IMR-90 (cell line): ENCODE data around the gene ITIH4. TPM values are rescaled to one million over a fixed set of nuclear protein-coding genes. Genes with fewer than 3 reads are reported as not detected.

Experiments
- ATAC-seq: fragments of 200-7000 bp; cut with Tn5 transposase; 2 replicates; pipeline ENCODE4 v1.9.1; 2020; ENCODE audit warnings: low read depth, mild to moderate bottlenecking, moderate library complexity
- BruUV-seq: library from RNA; stranded (reverse); fragments of 400-500 nt; replicated peaks from 2 replicates; lab custom pipeline; 2021; lab: Mats Ljungman, UMichigan
- CTCF ChIA-PET: fragments of 300-600 bp; formaldehyde crosslinking; extraction: SDS; loops from one replicate; lab custom pipeline; 2021; ENCODE audit warnings: antibody characterized with exemption; lab: Yijun Ruan, JAX
- POLR2A ChIA-PET: fragments of 300-600 bp; sonication (Branson Sonifier 250); formaldehyde crosslinking; loops from one replicate; lab custom pipeline; 2022; ENCODE audit warnings: antibody characterized with exemption; ENCODE audit not compliant: unreplicated experiment; lab: Charles Lee
- DNase-seq: peaks from one replicate; pipeline ENCODE4 v3.0.0; 2013
- H2AFZ ChIP-seq: replicated peaks from 2 replicates; pipeline ENCODE3; 2013; ENCODE audit warnings: low read length, mild to moderate bottlenecking; ENCODE audit not compliant: poor library complexity
- H2AK5ac ChIP-seq: 2 replicates; pipeline ENCODE4 v1.6.1; 2013; ENCODE audit warnings: low read depth, low read length, inconsistent platforms
- H2AK9ac ChIP-seq: replicated peaks from 2 replicates; pipeline ENCODE3; 2013; ENCODE audit warnings: mild to moderate bottlenecking, low read depth, low read length, moderate library complexity; ENCODE audit not compliant: poor library complexity
- H2BK120ac ChIP-seq: 2 replicates; pipeline ENCODE4 v1.6.1; 2013; ENCODE audit warnings: low read depth, low read length, inconsistent platforms
- H2BK15ac ChIP-seq: 3 replicates; pipeline ENCODE4 v1.6.1; 2013; ENCODE audit warnings: low read depth, low read length, inconsistent platforms
- H2BK20ac ChIP-seq: 2 replicates; pipeline ENCODE4 v1.6.1; 2013; ENCODE audit warnings: low read depth, mild to moderate bottlenecking, inconsistent platforms, low read length, moderate library complexity
- H2BK5ac ChIP-seq: 2 replicates; pipeline ENCODE4 v1.6.1; 2013; ENCODE audit warnings: mild to moderate bottlenecking, low read depth, low read length, inconsistent platforms; ENCODE audit not compliant: poor library complexity, severe bottlenecking
- H3K14ac ChIP-seq: replicated peaks from 2 replicates; pipeline ENCODE4 v1.6.1; 2013; ENCODE audit warnings: low read depth, low read length, inconsistent platforms
- H3K18ac ChIP-seq: 2 replicates; pipeline ENCODE4 v1.6.1; 2013; ENCODE audit warnings: low read depth, low read length, control low read depth
- H3K23ac ChIP-seq: 2 replicates; pipeline ENCODE4 v1.6.1; 2013; ENCODE audit warnings: low read depth, low read length, inconsistent platforms
- H3K27ac ChIP-seq: 2 replicates; pipeline ENCODE4 v1.5.1; 2013; ENCODE audit warnings: mild to moderate bottlenecking, control low read depth, low read length; ENCODE audit not compliant: insufficient read depth
- H3K27me3 ChIP-seq: 2 replicates; pipeline ENCODE4 v1.6.1; 2013; ENCODE audit warnings: low read length; ENCODE audit not compliant: control insufficient read depth, insufficient read depth
- H3K36me3 ChIP-seq: 2 replicates; pipeline ENCODE4 v1.6.1; 2013; ENCODE audit warnings: low read length, mixed read lengths; ENCODE audit not compliant: control insufficient read depth, insufficient read depth
- H3K4ac ChIP-seq: 2 replicates; pipeline ENCODE4 v1.6.1; 2013; ENCODE audit warnings: low read depth, low read length, inconsistent platforms
- H3K4me1 ChIP-seq: 2 replicates; pipeline ENCODE4 v1.6.1; 2013; ENCODE audit warnings: low read length, mixed read lengths; ENCODE audit not compliant: control insufficient read depth, insufficient read depth
- H3K4me2 ChIP-seq: 2 replicates; pipeline ENCODE4 v1.6.1; 2013; ENCODE audit warnings: low read depth, mild to moderate bottlenecking, control low read depth, low read length, moderate library complexity
- H3K4me3 ChIP-seq: 2 replicates; pipeline ENCODE4 v1.5.1; 2013; ENCODE audit warnings: low read depth, mild to moderate bottlenecking, control low read depth, low read length, moderate library complexity; ENCODE audit not compliant: insufficient read depth
- H3K56ac ChIP-seq: 2 replicates; pipeline ENCODE4 v1.6.1; 2013; ENCODE audit warnings: low read length, inconsistent platforms; ENCODE audit not compliant: insufficient read depth; ENCODE audit errors: extremely low read depth
- H3K79me1 ChIP-seq, 2 experiments: 2 replicates each; pipeline ENCODE4 v1.6.1; 2013; ENCODE audit warnings: low read length in 2 of 2, inconsistent platforms in 1 of 2, low read depth in 1 of 2
- H3K9ac ChIP-seq: 2 replicates; pipeline ENCODE4 v1.6.1; 2013; ENCODE audit warnings: low read depth, low read length, control low read depth
- H3K9me1 ChIP-seq: 2 replicates; pipeline ENCODE4 v1.6.1; 2013; ENCODE audit warnings: low read length, inconsistent platforms; ENCODE audit not compliant: insufficient read depth
- H3K9me3 ChIP-seq: 2 replicates; pipeline ENCODE4 v1.6.1; 2013; ENCODE audit warnings: low read length; ENCODE audit not compliant: control insufficient read depth, insufficient read depth
- H4K20me1 ChIP-seq: 2 replicates; pipeline ENCODE4 v1.6.1; 2013; ENCODE audit warnings: low read length, inconsistent platforms; ENCODE audit not compliant: insufficient read depth
- H4K5ac ChIP-seq: 2 replicates; pipeline ENCODE4 v1.6.1; 2013; ENCODE audit warnings: mild to moderate bottlenecking, low read depth, low read length, control low read depth
- H4K8ac ChIP-seq, 2 experiments: 2 replicates each; pipeline ENCODE4 v1.6.1; 2013; ENCODE audit warnings: low read depth in 2 of 2, low read length in 2 of 2, control low read depth in 1 of 2, inconsistent platforms in 1 of 2
- H4K91ac ChIP-seq: 2 replicates; pipeline ENCODE4 v1.6.1; 2013; ENCODE audit warnings: low read depth, low read length, inconsistent platforms; ENCODE audit not compliant: insufficient read depth
- BHLHE40 ChIP-seq: fragments of 150-350 bp; IDR thresholded peaks from 2 replicates; pipeline ENCODE4 v1.6.1; 2016; ENCODE audit warnings: mild to moderate bottlenecking, low read depth, low read length
- CEBPB ChIP-seq: IDR thresholded peaks from 2 replicates; pipeline ENCODE4 v1.6.1; 2012; ENCODE audit warnings: low read depth, low read length, improper control_type of control experiment
- CHD1 ChIP-seq: IDR thresholded peaks from 2 replicates; pipeline ENCODE4 v1.6.1; 2012; ENCODE audit warnings: low read depth, low read length, improper control_type of control experiment
- FOS ChIP-seq: fragments of 150-350 bp; IDR thresholded peaks from 2 replicates; pipeline ENCODE4 v1.6.1; 2016; ENCODE audit warnings: low read depth, low read length
- MAFK ChIP-seq: IDR thresholded peaks from 2 replicates; pipeline ENCODE4 v1.6.1; 2012; ENCODE audit warnings: low read depth, low read length, improper control_type of control experiment
- MAZ ChIP-seq: IDR thresholded peaks from 2 replicates; pipeline ENCODE4 v1.6.1; 2012; ENCODE audit warnings: low read depth, mild to moderate bottlenecking, low read length, improper control_type of control experiment, moderate library complexity, borderline replicate concordance
- MXI1 ChIP-seq: IDR thresholded peaks from 2 replicates; pipeline ENCODE4 v1.6.1; 2012; ENCODE audit warnings: low read depth, mild to moderate bottlenecking, low read length, moderate library complexity, borderline replicate concordance
- NFE2L2 ChIP-seq: fragments of 150-350 bp; IDR thresholded peaks from 2 replicates; pipeline ENCODE4 v1.6.1; 2016; ENCODE audit warnings: low read depth, mild to moderate bottlenecking, low read length
- POLR2A ChIP-seq: IDR thresholded peaks from 2 replicates; pipeline ENCODE4 v1.6.1; 2012; ENCODE audit warnings: mild to moderate bottlenecking, low read depth, low read length
- RAD21 ChIP-seq: IDR thresholded peaks from 2 replicates; pipeline ENCODE4 v1.6.1; 2012; ENCODE audit warnings: low read length, improper control_type of control experiment
- RCOR1 ChIP-seq: IDR thresholded peaks from 2 replicates; pipeline ENCODE4 v1.6.1; 2012; ENCODE audit warnings: mild to moderate bottlenecking, low read length, improper control_type of control experiment; ENCODE audit not compliant: insufficient replicate concordance
- RFX5 ChIP-seq: IDR thresholded peaks from 2 replicates; pipeline ENCODE4 v1.8.0; 2012; ENCODE audit warnings: low read depth, mild to moderate bottlenecking, low read length, moderate library complexity
- SMC3 ChIP-seq: fragments of 150-350 bp; IDR thresholded peaks from 2 replicates; pipeline ENCODE4 v1.6.1; 2016; ENCODE audit warnings: low read depth, mild to moderate bottlenecking, antibody characterized with exemption, low read length, moderate library complexity
- WGBS, 2 experiments: methylation state at CpG; one replicate each; pipeline versions ENCODE4 v1.1.5 to v1.1.7; 2013; ENCODE audit warnings: missing lambda C conversion rate in 2 of 2; ENCODE audit not compliant: insufficient read length in 1 of 2; ENCODE audit errors: extremely low coverage in 2 of 2; 5-methylcytosine and 5-hydroxymethylcytosine counted together
- dilution Hi-C: fragments of 300-500 bp; cut with HindIII; formaldehyde crosslinking; loops from one replicate; pipeline ENCODE4 v1.14.3; 2018; ENCODE audit warnings: low sequenced_read_pairs; ENCODE audit not compliant: unreplicated experiment
- in situ Hi-C: fragments of 300-500 bp; cut with MboI; formaldehyde crosslinking; loops from 3 replicates; pipeline ENCODE4 v1.14.3; 2019; ENCODE audit warnings: low sequenced_read_pairs, inconsistent platforms, mixed read lengths
- intact Hi-C: fragments of 100-400 bp; cut with micrococcal nuclease; formaldehyde crosslinking; loops from 2 replicates; pipeline ENCODE4 v1.10.0; 2022
- polyA plus RNA-seq, 3 experiments: library from polyadenylated mRNA; depleted of rRNA; stranded (reverse); fragments of >200 nt; gene quantifications; 2 replicates each; pipeline ENCODE4 v1.2.3, GENCODE V29; 2012; ENCODE audit warnings: low replicate concordance in 1 of 3
- total RNA-seq: library from RNA; depleted of rRNA; stranded (reverse); fragments of >200 nt; gene quantifications from 2 replicates; pipeline ENCODE4 v1.2.3, GENCODE V29; 2012
- TF ChIP-seq, protein P1 (sequence below): conservative IDR thresholded peaks from 2 replicates; pipeline ENCODE4 v1.5.1; 2012; ENCODE audit warnings: mild to moderate bottlenecking, low read depth, low read length, improper control_type of control experiment
- TF ChIP-seq, protein P2 (sequence below): fragments of 150-350 bp; IDR thresholded peaks from 2 replicates; pipeline ENCODE4 v1.6.1; 2017; ENCODE audit warnings: mild to moderate bottlenecking, antibody characterized with exemption, low read length, low read depth
- TF ChIP-seq, protein P3 (sequence below): fragments of 150-350 bp; IDR thresholded peaks from 2 replicates; pipeline ENCODE4 v1.6.1; 2016; ENCODE audit warnings: low read depth, mild to moderate bottlenecking, low read length, moderate library complexity, borderline replicate concordance

ITIH4 gene
- total and polyA plus RNA-seq, 2 of the 4 experiments (the other 2 are of a cell fraction) = 0.26 to 0.36 TPM

DNA sequence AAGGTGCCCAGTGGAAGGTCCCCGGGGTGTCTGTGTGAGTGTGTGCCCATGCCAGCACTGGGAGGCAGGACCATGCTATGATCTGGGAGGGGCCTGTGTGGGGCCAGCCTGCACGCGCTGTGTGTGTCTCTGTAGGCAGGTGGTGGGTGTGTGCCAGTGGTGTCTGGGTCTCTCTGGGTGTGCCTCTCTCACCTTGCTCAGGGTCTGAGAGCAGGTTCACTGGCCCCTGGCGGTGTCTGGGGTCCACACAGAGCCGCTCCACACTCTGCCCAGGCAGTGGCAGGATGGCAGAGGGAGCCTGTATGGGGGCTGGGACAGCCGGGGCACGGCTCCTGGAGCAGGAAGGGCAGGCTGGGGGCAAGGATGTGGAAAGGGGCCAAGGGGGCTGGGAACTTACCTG is 12.6 kb downstream of the ITIH4 start:
- H3K27me3 ChIP-seq = peaks cover 10% of the 10 kb centered on the region
- dilution Hi-C loops = no loop called here

More for the DNA sequence above, 12.6 kb downstream of the ITIH4 start:
- no TSS peak for BruUV-seq
- Histone ChIP-seq H4K8ac (no peak overlapping the region), H3K27ac (no peak overlapping the region), H3K56ac (no peak overlapping the region), H2BK20ac (no peak overlapping the region), H4K91ac (no peak overlapping the region), H2BK15ac (no peak overlapping the region), H3K18ac (no peak overlapping the region), H2AK5ac (no peak overlapping the region), H4K5ac (no peak overlapping the region), H3K23ac (no peak overlapping the region), H3K4ac (no peak overlapping the region), H2BK5ac (no peak overlapping the region), H3K9me3 (no peaks in the 10 kb centered on the region), H3K4me3 (no peak overlapping the region), H3K9ac (no peak overlapping the region), H3K79me1 (no peaks in the 10 kb centered on the region), H4K20me1 (no peaks in the 10 kb centered on the region), H2BK120ac (no peak overlapping the region), H3K4me2 (no peak overlapping the region), H3K9me1 (no peaks in the 10 kb centered on the region), H2AFZ (no peak overlapping the region), H3K4me1 (no peaks in the 10 kb centered on the region), H3K14ac (no peak overlapping the region), H2AK9ac (no peak overlapping the region), H3K36me3 (no peaks in the 10 kb centered on the region)
- CTCF ChIA-PET = no interaction called here
- intact Hi-C loops = no loop called here
- ATAC-seq = no peak
- in situ Hi-C loops = no loop called here
- POLR2A ChIA-PET = no interaction called here
- no peak for DNase-seq
- no peak for TF ChIP-seq MAZ
- no peak for TF ChIP-seq NFE2L2
- no peak for TF ChIP-seq MXI1
- no peak for TF ChIP-seq CHD1
- TF ChIP-seq MAFK = no peak
- TF ChIP-seq POLR2A = no peak
- no peak for TF ChIP-seq RFX5
- TF ChIP-seq BHLHE40 = no peak
- TF ChIP-seq FOS = no peak
- TF ChIP-seq RCOR1 = no peak
- TF ChIP-seq, protein P1, sequence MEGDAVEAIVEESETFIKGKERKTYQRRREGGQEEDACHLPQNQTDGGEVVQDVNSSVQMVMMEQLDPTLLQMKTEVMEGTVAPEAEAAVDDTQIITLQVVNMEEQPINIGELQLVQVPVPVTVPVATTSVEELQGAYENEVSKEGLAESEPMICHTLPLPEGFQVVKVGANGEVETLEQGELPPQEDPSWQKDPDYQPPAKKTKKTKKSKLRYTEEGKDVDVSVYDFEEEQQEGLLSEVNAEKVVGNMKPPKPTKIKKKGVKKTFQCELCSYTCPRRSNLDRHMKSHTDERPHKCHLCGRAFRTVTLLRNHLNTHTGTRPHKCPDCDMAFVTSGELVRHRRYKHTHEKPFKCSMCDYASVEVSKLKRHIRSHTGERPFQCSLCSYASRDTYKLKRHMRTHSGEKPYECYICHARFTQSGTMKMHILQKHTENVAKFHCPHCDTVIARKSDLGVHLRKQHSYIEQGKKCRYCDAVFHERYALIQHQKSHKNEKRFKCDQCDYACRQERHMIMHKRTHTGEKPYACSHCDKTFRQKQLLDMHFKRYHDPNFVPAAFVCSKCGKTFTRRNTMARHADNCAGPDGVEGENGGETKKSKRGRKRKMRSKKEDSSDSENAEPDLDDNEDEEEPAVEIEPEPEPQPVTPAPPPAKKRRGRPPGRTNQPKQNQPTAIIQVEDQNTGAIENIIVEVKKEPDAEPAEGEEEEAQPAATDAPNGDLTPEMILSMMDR = no peak
- TF ChIP-seq, protein P2, sequence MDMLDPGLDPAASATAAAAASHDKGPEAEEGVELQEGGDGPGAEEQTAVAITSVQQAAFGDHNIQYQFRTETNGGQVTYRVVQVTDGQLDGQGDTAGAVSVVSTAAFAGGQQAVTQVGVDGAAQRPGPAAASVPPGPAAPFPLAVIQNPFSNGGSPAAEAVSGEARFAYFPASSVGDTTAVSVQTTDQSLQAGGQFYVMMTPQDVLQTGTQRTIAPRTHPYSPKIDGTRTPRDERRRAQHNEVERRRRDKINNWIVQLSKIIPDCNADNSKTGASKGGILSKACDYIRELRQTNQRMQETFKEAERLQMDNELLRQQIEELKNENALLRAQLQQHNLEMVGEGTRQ = no peak
- no peak for TF ChIP-seq CEBPB
- TF ChIP-seq RAD21 = no peak
- TF ChIP-seq, protein P3, sequence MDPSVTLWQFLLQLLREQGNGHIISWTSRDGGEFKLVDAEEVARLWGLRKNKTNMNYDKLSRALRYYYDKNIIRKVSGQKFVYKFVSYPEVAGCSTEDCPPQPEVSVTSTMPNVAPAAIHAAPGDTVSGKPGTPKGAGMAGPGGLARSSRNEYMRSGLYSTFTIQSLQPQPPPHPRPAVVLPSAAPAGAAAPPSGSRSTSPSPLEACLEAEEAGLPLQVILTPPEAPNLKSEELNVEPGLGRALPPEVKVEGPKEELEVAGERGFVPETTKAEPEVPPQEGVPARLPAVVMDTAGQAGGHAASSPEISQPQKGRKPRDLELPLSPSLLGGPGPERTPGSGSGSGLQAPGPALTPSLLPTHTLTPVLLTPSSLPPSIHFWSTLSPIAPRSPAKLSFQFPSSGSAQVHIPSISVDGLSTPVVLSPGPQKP = no peak
- no peak for TF ChIP-seq SMC3
- 79% methylated on average over 2 of the region's 7 CpGs; no CpG with 5 or more reads in 1 of the 2 experiments for WGBS, 2 experiments
